H1 (cell line): ENCODE data around the gene PTK6. TPM values are rescaled to one million over a fixed set of nuclear protein-coding genes. Genes with fewer than 3 reads are reported as not detected.

Experiments used
- KDM1A ChIP-seq: fragments of 200-600, 300-600 bp; sonication (generic); IDR thresholded peaks from 2 replicates; pipeline ENCODE4 v1.7.1; 2016; ENCODE audit warnings: mild to moderate bottlenecking, low read length, borderline replicate concordance
- POU5F1 ChIP-seq: IDR thresholded peaks from 2 replicates; pipeline ENCODE4 v1.6.1; 2011; ENCODE audit warnings: low read depth, mild to moderate bottlenecking, low read length, moderate library complexity
- polyA plus RNA-seq, 7 experiments: library from polyadenylated mRNA; depleted of rRNA in 3 of 7; stranded (reverse) in 5 of 7; unstranded in 2 of 7; fragments of >200 nt in 5 of 7; fragments of 200-250 nt in 2 of 7; gene quantifications; 1 replicate in 5 of 7; 2 replicates in 1 of 7; 4 replicates in 1 of 7; pipeline versions ENCODE4 v1.2.1 to v1.2.3, GENCODE V29; 2011 to 2013; ENCODE audit warnings: missing spikeins in 2 of 7, mixed read lengths in 2 of 7
- total RNA-seq: library from RNA; stranded (reverse); fragmentation: NEBNext Ultra II Directional; extraction: Animal tissue kit (Norgen Biotek cat#: 25700); gene quantifications from 2 replicates; pipeline ENCODE4 v1.2.1, GENCODE V29; 2021

PTK6 gene
- total and polyA plus RNA-seq, 2 of the 8 experiments (the other 6 are each of a cell fraction or from before 2014, with no cell fraction given): 0.12 to 0.19 TPM

DNA sequence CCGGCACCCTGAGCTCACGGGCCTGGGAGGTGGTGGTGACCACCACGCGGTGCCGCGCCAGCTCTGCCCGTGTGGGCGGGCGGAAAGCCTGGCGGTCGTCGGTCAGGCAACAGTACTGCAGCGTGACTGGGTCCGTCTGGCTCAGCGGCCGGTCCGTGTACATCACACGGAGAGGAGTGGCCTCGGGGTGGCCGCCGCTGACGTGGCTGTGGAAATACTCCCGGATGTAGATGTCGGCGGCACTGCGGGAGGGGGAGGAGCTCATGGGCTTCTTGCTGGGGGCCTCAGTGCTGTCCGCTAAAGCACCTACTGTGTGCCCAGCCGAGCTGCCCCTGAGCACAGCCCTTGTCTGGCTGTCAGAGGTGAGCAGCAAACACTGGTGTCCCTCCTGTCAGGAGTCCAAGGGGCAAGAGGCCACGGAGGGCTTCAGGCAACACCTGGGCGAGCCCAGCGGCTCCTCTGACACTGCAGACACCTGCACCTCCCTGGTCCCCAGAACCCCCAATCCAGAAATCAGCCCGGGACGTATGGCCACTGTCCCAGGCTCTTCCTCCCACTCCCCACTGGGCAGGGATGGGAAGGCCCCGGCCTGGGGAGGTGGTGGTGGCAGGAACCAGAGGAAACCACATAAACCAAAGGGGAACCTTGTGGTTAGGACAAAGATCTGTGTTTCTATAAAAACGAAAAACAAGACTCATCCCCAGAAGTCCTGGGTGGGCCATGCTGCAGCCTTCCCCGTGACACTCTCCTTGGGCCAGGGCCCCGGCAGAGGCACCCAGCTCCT lies 30.4 kb upstream of the PTK6 start (continued):
- TF ChIP-seq POU5F1 (no peak), KDM1A (no peak)
